Heart right ventricle (tissue), 16 donors: Measurements from ENCODE around the gene RAB10. TPM values are rescaled to one million over a fixed set of nuclear protein-coding genes. Genes with fewer than 3 reads are reported as not detected.

Experiments
- ATAC-seq, 8 donors: fragments of 200-7000 bp; cut with Tn5 transposase; one replicate each; pipeline ENCODE4 v1.9.1; 2020; ENCODE audit warnings: mild to moderate bottlenecking in 8 of 8, moderate library complexity in 8 of 8, moderate number of reproducible peaks in 1 of 8
- DNase-seq, 2 donors: peaks; one replicate each; pipeline ENCODE4 v3.0.0-alpha.2; 2020
- H3K27ac ChIP-seq, 10 donors: fragments of 200-600 bp; sonication (generic) in 2 of 10; one replicate each; pipeline versions ENCODE4 v1.5.0 to v1.8.0; 2020 to 2022; ENCODE audit warnings: mild to moderate bottlenecking in 3 of 10
- H3K27me3 ChIP-seq, 7 donors: fragments of 200-600 bp; one replicate each; pipeline ENCODE4 v1.8.0; 2021 to 2022; ENCODE audit warnings: mild to moderate bottlenecking in 2 of 7
- H3K36me3 ChIP-seq, 9 donors: fragments of 200-600 bp; sonication (generic) in 1 of 9; one replicate each; pipeline versions ENCODE4 v1.5.0 to v1.8.0; 2020 to 2022; ENCODE audit warnings: mild to moderate bottlenecking in 2 of 9
- H3K4me1 ChIP-seq, 9 donors: fragments of 200-600 bp; sonication (generic) in 1 of 9; one replicate each; pipeline versions ENCODE4 v1.5.0 to v1.8.0; 2020 to 2022; ENCODE audit warnings: mild to moderate bottlenecking in 4 of 9
- H3K4me3 ChIP-seq, 10 donors: fragments of 200-600 bp; sonication (generic) in 2 of 10; one replicate each; pipeline versions ENCODE4 v1.5.0 to v1.8.0; 2020 to 2022; ENCODE audit warnings: mild to moderate bottlenecking in 7 of 10, moderate library complexity in 2 of 10
- H3K9me3 ChIP-seq, 11 donors: fragments of 200-600 bp in 10 of 11; sonication (generic) in 2 of 11; one replicate each; pipeline versions ENCODE4 v1.5.0 to v1.8.0; 2013 to 2022; ENCODE audit warnings: mild to moderate bottlenecking in 2 of 11, control low read depth in 1 of 11, moderate library complexity in 1 of 11
- WGBS, 2 donors: extraction: QIAGEN DNeasy Blood & Tissue Kit; methylation state at CpG; one replicate each; pipeline ENCODE4 v1.1.7; 2013; ENCODE audit warnings: inconsistent platforms in 1 of 2; 5-methylcytosine and 5-hydroxymethylcytosine counted together
- intact Hi-C, 10 donors: fragments of 100-400 bp; cut with DNase I; formaldehyde crosslinking; loops; one replicate each; pipeline versions ENCODE4 v1.11.1 to v1.14.2; 2022
- polyA plus RNA-seq, 2 donors: library from polyadenylated mRNA; stranded (reverse); fragments of 200-250 nt; gene quantifications; one replicate each; pipeline ENCODE4 v1.2.3, GENCODE V29; 2013
- total RNA-seq, 10 donors: library from RNA; stranded (reverse); fragmentation: NEBNext Ultra II Directional in 3 of 10; extraction: Animal tissue kit (Norgen Biotek cat#: 25700) in 3 of 10; gene quantifications; one replicate each; pipeline versions ENCODE4 v1.2.1 to v1.2.4, GENCODE V29; 2021 to 2023
- TF ChIP-seq, protein P1 (sequence below), 9 donors: fragments of 200-600 bp; sonication (generic) in 2 of 9; IDR thresholded peaks; one replicate each; pipeline versions ENCODE4 v1.5.0 to v1.8.0; 2021 to 2022; ENCODE audit warnings: antibody characterized with exemption in 9 of 9, mild to moderate bottlenecking in 5 of 9, moderate library complexity in 1 of 9
- donor health status: Arrhythmogenic right ventricular cardiomyopathy.
- donor health status: ischemic (EF 13 %, LVEDD 7.1; RV severe dilation, severe dysfunction).
- donor health status: healthy with polysubstance abuse.
- donor health status: DM: no; HTN: yes; CAD: no.
- donor health status: DM: no; HTN: no; CAD: no.
- donor health status: ischemic (EF 25% LVEDD 6.9; RV normal size, moderate dysfunction).
- donor health status: ischemic (EF 25% LVEDD 5.7; RV mildly dilated, moderate dysfunction).
- donor health status: healthy.
- donor health status: DM: yes; HTN: yes; CAD: no.
- donor health status: Ischemic cardiomyopathy.
- donor health status: ischemic (EF 35%, LVEDD 5.7; RV mildly dilated, moderate dysfunction).
- donor health status: nonischemic (EF 11% LVEDD 7.7; RV severe dilation, severe dysfunction).
- donor health status: DM: yes; HTN: yes; CAD: no.
- donor health status: PGD.
- donor health status: ischemic (EF 29% LVEDD 5.4; RV normal size, mild dysfunction).
- donor health status: nonischemic (EF 23%, LVEDD 6.1; RV moderate dilation, normal function).

Gene RAB10
- total and polyA plus RNA-seq, 12 donors = 32.2 to 110 (median 94.2) TPM

DNA sequence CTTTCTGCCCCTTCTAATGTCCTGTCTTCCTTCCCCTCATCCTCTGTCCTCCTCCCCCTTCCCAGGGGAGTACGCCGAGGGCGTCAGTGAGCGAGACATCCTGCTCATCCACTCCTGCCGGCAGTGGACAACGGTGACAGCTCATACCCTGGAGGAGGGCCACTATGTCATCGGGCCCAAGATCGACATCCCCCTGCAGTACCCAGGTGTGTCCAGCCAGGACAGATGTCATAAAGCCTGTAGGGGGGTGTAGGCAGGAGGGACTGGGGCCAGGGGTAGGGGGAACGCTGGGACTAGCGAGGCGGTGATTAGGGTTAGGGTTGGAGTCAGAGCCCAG lies 142.4 kb downstream of the RAB10 start:
- peaks cover 12 to 56% (median 39%) of the 10 kb centered on the region in 7 donors for H3K27me3 ChIP-seq

DNA sequence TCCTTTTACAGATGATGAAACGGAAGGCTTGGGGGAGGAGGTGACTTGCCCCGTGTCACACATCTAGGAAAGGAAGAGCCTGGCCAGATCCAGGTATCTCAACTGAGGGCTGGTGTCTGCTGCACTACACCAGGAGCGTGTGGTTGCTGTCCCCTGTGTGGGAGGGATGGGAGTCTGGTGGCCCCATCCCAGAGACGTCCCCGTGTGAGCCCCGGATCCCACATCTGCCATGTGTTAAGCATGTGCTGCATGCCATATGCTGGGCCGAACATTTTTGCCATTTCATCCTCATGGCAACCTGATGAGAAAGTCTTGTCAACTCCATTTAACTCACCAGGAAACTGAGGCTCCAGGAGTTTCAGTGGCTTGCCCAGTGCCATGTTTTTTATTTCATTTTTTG lies 143.2 kb downstream of the RAB10 start:
- Histone ChIP-seq H3K27ac (no peak overlapping the region), H3K4me1 (peaks cover 6 to 31% (median 22%) of the 10 kb centered on the region in 9 donors), H3K9me3 (no peaks in the 10 kb centered on the region), H3K36me3 (no peaks in the 10 kb centered on the region), H3K4me3 (no peak overlapping the region), H3K27me3 (peaks cover 12 to 47% (median 32%) of the 10 kb centered on the region in 7 donors)
- WGBS, 2 donors = 93 to 96% methylated on average over 7 of the region's 7 CpGs
- intact Hi-C loops = no loop called here
- TF ChIP-seq, protein P1, sequence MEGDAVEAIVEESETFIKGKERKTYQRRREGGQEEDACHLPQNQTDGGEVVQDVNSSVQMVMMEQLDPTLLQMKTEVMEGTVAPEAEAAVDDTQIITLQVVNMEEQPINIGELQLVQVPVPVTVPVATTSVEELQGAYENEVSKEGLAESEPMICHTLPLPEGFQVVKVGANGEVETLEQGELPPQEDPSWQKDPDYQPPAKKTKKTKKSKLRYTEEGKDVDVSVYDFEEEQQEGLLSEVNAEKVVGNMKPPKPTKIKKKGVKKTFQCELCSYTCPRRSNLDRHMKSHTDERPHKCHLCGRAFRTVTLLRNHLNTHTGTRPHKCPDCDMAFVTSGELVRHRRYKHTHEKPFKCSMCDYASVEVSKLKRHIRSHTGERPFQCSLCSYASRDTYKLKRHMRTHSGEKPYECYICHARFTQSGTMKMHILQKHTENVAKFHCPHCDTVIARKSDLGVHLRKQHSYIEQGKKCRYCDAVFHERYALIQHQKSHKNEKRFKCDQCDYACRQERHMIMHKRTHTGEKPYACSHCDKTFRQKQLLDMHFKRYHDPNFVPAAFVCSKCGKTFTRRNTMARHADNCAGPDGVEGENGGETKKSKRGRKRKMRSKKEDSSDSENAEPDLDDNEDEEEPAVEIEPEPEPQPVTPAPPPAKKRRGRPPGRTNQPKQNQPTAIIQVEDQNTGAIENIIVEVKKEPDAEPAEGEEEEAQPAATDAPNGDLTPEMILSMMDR (IDR thresholded peaks at IDR 0.05) = no peak
- ATAC-seq (no peak), DNase-seq (no peak)

More for the DNA sequence above, 142.4 kb downstream of the RAB10 start:
- Histone ChIP-seq H3K27ac (no peak overlapping the region), H3K4me1 (peaks cover 6 to 31% (median 22%) of the 10 kb centered on the region in 9 donors), H3K4me3 (no peak overlapping the region), H3K9me3 (no peaks in the 10 kb centered on the region), H3K36me3 (no peaks in the 10 kb centered on the region)
- DNase-seq (no peak), ATAC-seq (no peak)
- intact Hi-C loops = no loop called here
- 72 to 80% methylated on average over 11 of the region's 11 CpGs for WGBS, 2 donors
- TF ChIP-seq, protein P1 (IDR thresholded peaks at IDR 0.05) = no peak

DNA sequence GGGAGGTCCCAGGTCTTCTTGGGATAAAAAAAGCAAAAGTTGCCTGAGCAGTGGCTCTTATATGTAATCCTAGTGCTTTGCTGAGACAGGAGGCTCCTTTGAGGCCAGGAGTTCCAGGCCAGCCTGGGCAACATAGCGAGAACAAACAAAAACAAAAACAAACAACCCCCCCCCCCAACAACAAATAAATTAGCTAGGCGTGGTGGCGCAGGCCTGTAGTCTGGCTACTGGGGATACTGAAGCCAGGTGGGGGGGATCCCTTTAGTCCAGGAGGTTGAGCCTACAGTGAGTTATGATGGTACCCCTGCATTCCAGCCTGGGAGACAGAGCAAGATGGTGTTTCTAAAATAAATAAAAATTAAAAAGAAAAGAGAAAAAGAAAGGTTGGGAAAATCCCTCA lies 144.4 kb downstream of the RAB10 start:
- Histone ChIP-seq H3K4me1 (peaks cover 6 to 28% (median 18%) of the 10 kb centered on the region in 9 donors), H3K36me3 (no peaks in the 10 kb centered on the region), H3K4me3 (peak overlapping the region in 7 of 10 donors; percentile 57 to 72 (median 62)), H3K27ac (no peak overlapping the region), H3K9me3 (no peaks in the 10 kb centered on the region), H3K27me3 (peaks cover 10 to 40% (median 26%) of the 10 kb centered on the region in 7 donors)
- intact Hi-C loops = no loop called here
- 92 to 99% methylated on average over 3 of the region's 3 CpGs for WGBS, 2 donors
- DNase-seq = no peak
- no peak for ATAC-seq
- TF ChIP-seq, protein P1 (IDR thresholded peaks at IDR 0.05) = no peak

DNA sequence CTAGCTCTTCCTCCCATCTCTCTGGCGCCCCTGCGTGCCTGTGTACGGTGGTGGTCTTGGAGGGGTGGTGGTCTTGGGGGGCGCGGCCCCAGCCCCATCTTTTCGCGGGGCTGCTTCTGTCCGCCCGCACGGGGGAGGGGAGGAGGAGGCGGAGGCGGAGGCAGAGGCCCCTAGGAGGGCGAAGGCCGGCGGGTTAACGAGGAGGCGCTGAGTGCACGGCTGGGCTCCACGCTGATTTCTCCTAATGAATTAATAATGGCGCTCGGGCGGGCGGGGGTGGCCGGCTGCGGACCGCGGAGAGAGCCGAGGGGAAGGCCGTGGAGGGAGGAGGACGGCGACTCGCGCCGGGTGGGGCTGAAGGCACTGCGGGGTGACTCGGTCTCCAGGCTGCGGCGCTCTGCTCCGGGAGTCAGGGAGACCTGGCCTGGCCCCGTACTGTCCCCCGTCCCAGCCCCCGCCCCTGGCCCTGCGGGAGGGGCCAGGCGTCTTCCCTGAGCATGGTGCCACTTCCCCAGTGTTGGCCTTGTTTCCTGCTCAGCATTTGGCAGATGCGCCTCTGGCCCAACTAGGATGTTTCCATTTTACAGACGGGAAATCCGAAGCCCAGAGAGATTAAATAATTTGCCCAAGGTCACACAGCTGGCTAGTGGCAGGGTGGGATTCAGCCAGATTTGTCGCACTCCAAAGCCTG lies 145.0 kb downstream of the RAB10 start:
- ATAC-seq (peak; percentile 41 to 64 (median 60)), DNase-seq (peak in 1 of 2 donors; percentile 41)
- Histone ChIP-seq H3K4me3 (peak overlapping the region; percentile 28 to 72 (median 60)), H3K36me3 (no peaks in the 10 kb centered on the region), H3K9me3 (no peaks in the 10 kb centered on the region), H3K4me1 (peaks cover 6 to 23% (median 11%) of the 10 kb centered on the region in 9 donors), H3K27ac (peak overlapping the region in 5 of 10 donors; percentile 7 to 55 (median 41)), H3K27me3 (peaks cover 4 to 34% (median 19%) of the 10 kb centered on the region in 7 donors)
- WGBS, 2 donors = 2% methylated on average over 41 to 46 of the region's 48 CpGs
- intact Hi-C loops = no loop called here
- TF ChIP-seq, protein P1 (IDR thresholded peaks at IDR 0.05) = peak in 2 of 9 donors; percentile 8 to 13
